Panc1 (cell line): Measurements from ENCODE around the gene SUMF1. TPM values are rescaled to one million over a fixed set of nuclear protein-coding genes. Genes with fewer than 3 reads are reported as not detected.

Experiments used
- ATAC-seq: fragments of 200-7000 bp; cut with Tn5 transposase; 2 replicates; pipeline ENCODE4 v1.9.1; 2020; ENCODE audit warnings: mild to moderate bottlenecking, moderate library complexity
- BruUV-seq: library from RNA; stranded (reverse); fragments of 400-500 nt; replicated peaks from 2 replicates; lab custom pipeline; 2021; lab: Mats Ljungman, UMichigan
- CTCF ChIA-PET: fragments of 300-600 bp; sonication (Branson Sonifier 250); formaldehyde crosslinking; loops from one replicate; lab custom pipeline; 2022; ENCODE audit warnings: antibody characterized with exemption; lab: Charles Lee
- POLR2A ChIA-PET: fragments of 300-600 bp; sonication (Branson Sonifier 250); formaldehyde crosslinking; loops from one replicate; lab custom pipeline; 2022; ENCODE audit warnings: antibody characterized with exemption; lab: Charles Lee
- DNase-seq: peaks from one replicate; pipeline ENCODE4 v3.0.0-alpha.2; 2010; ENCODE audit warnings: low read depth, low spot score
- H3K27ac ChIP-seq: 2 replicates; pipeline ENCODE4 v1.5.1; 2011; ENCODE audit warnings: mild to moderate bottlenecking, low read length, inconsistent platforms
- H3K27me3 ChIP-seq: fragments of 200-500 bp; sonication (Bioruptor generic); 2 replicates; pipeline ENCODE4 v1.6.0; 2014; ENCODE audit warnings: low read length, inconsistent platforms; ENCODE audit not compliant: control insufficient read depth, insufficient read depth
- H3K36me3 ChIP-seq: fragments of 200-500 bp; sonication (Bioruptor generic); 2 replicates; pipeline ENCODE4 v1.5.1; 2014; ENCODE audit warnings: inconsistent platforms, mild to moderate bottlenecking, low read length, moderate library complexity; ENCODE audit not compliant: control insufficient read depth, insufficient read depth
- H3K4me1 ChIP-seq: 2 replicates; pipeline ENCODE4 v1.5.1; 2011; ENCODE audit warnings: inconsistent platforms, mild to moderate bottlenecking, low read length, moderate library complexity; ENCODE audit not compliant: control insufficient read depth, insufficient read depth
- H3K4me3 ChIP-seq, 2 experiments: 2 replicates each; pipeline ENCODE4 v1.5.1; 2011 to 2012; ENCODE audit warnings: low read depth in 2 of 2, low read length in 2 of 2, mild to moderate bottlenecking in 2 of 2, inconsistent platforms in 1 of 2, moderate library complexity in 1 of 2
- H3K9me3 ChIP-seq: fragments of 200-500 bp; sonication (Bioruptor generic); 2 replicates; pipeline ENCODE4 v1.5.1; 2014; ENCODE audit warnings: low read depth, mild to moderate bottlenecking, inconsistent platforms, low read length, moderate library complexity; ENCODE audit not compliant: control insufficient read depth, insufficient read depth
- POLR2AphosphoS5 ChIP-seq: IDR thresholded peaks from 2 replicates; pipeline ENCODE4 v1.6.1; 2012; ENCODE audit warnings: mild to moderate bottlenecking, low read depth, low read length, moderate library complexity
- REST ChIP-seq, 2 experiments: IDR thresholded peaks; 2 replicates each; pipeline ENCODE4 v1.6.1; 2011 to 2012; ENCODE audit warnings: low read depth in 2 of 2, control low read depth in 1 of 2, low read length in 1 of 2, mild to moderate bottlenecking in 1 of 2, moderate library complexity in 1 of 2; ENCODE audit not compliant: insufficient read depth in 1 of 2
- SIN3A ChIP-seq: IDR thresholded peaks from 2 replicates; pipeline ENCODE4 v1.6.1; 2012; ENCODE audit warnings: low read depth, mild to moderate bottlenecking, low read length, moderate library complexity, borderline replicate concordance; ENCODE audit not compliant: insufficient read depth
- TCF7L2 ChIP-seq: IDR thresholded peaks from 2 replicates; pipeline ENCODE4 v1.6.1; 2011; ENCODE audit warnings: mild to moderate bottlenecking, low read depth, low read length, inconsistent platforms
- in situ Hi-C: cut with HindIII; loops from 2 replicates; pipeline ENCODE4 v1.10.0; 2016; ENCODE audit warnings: low sequenced_read_pairs, low pct_unique_long_range_greater_than_20kb
- intact Hi-C: fragments of 100-400 bp; cut with micrococcal nuclease; formaldehyde crosslinking; loops from one replicate; pipeline ENCODE4 v1.10.0; 2022; ENCODE audit not compliant: unreplicated experiment
- total RNA-seq: library from RNA; stranded (reverse); gene quantifications from one replicate; pipeline ENCODE4 v1.2.1, GENCODE V29; 2021; ENCODE audit not compliant: unreplicated experiment
- TF ChIP-seq, protein P1 (sequence below): fragments of 450-650 bp; IDR thresholded peaks from 2 replicates; pipeline ENCODE4 v1.5.1; 2017; ENCODE audit warnings: mild to moderate bottlenecking

Gene SUMF1
- total RNA-seq, 1 experiment from 2014 or later, result 15.5 TPM

DNA sequence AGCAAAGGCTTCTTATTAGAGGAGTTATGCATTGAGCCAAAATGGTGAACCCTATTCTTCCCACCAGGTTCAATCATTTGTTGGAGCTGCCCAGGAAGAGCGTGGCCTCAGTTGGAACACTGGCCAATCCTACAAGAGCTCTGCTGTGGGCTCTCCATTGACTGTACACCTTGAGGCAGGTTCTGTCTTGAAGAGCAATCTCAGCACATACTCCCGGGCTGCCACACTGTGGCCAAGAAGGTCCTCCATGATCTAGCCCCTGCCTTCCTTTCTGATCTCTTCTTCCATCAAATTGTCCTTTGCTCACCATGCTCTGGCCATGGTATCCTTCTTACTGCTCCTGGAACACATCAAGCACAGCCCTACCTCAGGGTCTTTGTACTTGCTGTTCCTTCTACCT, 5.7 kb upstream of the SUMF1 start:
- Histone ChIP-seq H3K9me3 (no peaks in the 10 kb centered on the region), H3K27ac (no peak overlapping the region), H3K36me3 (no peaks in the 10 kb centered on the region), H3K4me3 (no peak overlapping the region), H3K27me3 (no peaks in the 10 kb centered on the region), H3K4me1 (peaks cover 6% of the 10 kb centered on the region; the same call in 1 of the 2 replicates)
- BruUV-seq, result no TSS peak
- DNase-seq (no peak), ATAC-seq (no peak)
- ChIA-PET CTCF (no interaction called here), POLR2A (no interaction called here)
- in situ Hi-C loops, result no loop called here
- intact Hi-C loops, result no loop called here
- TF ChIP-seq POLR2AphosphoS5 (no peak), REST (IDR thresholded peaks at IDR 0.05; ENCODE audit: insufficient read depth in 1 of 2, low read depth in 2 of 2, low read length in 1 of 2) (no peak), TCF7L2 (no peak), SIN3A (no peak)
- TF ChIP-seq, protein P1, sequence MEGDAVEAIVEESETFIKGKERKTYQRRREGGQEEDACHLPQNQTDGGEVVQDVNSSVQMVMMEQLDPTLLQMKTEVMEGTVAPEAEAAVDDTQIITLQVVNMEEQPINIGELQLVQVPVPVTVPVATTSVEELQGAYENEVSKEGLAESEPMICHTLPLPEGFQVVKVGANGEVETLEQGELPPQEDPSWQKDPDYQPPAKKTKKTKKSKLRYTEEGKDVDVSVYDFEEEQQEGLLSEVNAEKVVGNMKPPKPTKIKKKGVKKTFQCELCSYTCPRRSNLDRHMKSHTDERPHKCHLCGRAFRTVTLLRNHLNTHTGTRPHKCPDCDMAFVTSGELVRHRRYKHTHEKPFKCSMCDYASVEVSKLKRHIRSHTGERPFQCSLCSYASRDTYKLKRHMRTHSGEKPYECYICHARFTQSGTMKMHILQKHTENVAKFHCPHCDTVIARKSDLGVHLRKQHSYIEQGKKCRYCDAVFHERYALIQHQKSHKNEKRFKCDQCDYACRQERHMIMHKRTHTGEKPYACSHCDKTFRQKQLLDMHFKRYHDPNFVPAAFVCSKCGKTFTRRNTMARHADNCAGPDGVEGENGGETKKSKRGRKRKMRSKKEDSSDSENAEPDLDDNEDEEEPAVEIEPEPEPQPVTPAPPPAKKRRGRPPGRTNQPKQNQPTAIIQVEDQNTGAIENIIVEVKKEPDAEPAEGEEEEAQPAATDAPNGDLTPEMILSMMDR, result no peak

- no peaks in the 10 kb centered on the region for H3K27me3 ChIP-seq
- no peak for TF ChIP-seq TCF7L2
- TF ChIP-seq SIN3A, result no peak
- TF ChIP-seq REST (IDR thresholded peaks at IDR 0.05; ENCODE audit: insufficient read depth in 1 of 2, low read depth in 2 of 2, low read length in 1 of 2), result no peak
- no peak for TF ChIP-seq POLR2AphosphoS5
- TF ChIP-seq, protein P1, result no peak
- peaks cover 6% of the 10 kb centered on the region; the same call in 1 of the 2 replicates for H3K4me1 ChIP-seq
- H3K4me3 ChIP-seq, result no peak overlapping the region
- CTCF ChIA-PET, result no interaction called here
- POLR2A ChIA-PET, result no interaction called here
- in situ Hi-C loops, result no loop called here
- no peaks in the 10 kb centered on the region for H3K36me3 ChIP-seq
- no TSS peak for BruUV-seq
- no peaks in the 10 kb centered on the region for H3K9me3 ChIP-seq
- ATAC-seq (no peak), DNase-seq (no peak)
- intact Hi-C loops, result no loop called here
- no peak overlapping the region for H3K27ac ChIP-seq
Measured at GRCh38 chr3:4472312-4472711, 5.2 kb upstream of the SUMF1 start.
